Measurements from ENCODE around the gene CDK15. TPM values are rescaled to one million over a fixed set of nuclear protein-coding genes. Genes with fewer than 3 reads are reported as not detected.

Gene CDK15
- total RNA-seq, 1 donor from 2014 or later, result not detected

DNA sequence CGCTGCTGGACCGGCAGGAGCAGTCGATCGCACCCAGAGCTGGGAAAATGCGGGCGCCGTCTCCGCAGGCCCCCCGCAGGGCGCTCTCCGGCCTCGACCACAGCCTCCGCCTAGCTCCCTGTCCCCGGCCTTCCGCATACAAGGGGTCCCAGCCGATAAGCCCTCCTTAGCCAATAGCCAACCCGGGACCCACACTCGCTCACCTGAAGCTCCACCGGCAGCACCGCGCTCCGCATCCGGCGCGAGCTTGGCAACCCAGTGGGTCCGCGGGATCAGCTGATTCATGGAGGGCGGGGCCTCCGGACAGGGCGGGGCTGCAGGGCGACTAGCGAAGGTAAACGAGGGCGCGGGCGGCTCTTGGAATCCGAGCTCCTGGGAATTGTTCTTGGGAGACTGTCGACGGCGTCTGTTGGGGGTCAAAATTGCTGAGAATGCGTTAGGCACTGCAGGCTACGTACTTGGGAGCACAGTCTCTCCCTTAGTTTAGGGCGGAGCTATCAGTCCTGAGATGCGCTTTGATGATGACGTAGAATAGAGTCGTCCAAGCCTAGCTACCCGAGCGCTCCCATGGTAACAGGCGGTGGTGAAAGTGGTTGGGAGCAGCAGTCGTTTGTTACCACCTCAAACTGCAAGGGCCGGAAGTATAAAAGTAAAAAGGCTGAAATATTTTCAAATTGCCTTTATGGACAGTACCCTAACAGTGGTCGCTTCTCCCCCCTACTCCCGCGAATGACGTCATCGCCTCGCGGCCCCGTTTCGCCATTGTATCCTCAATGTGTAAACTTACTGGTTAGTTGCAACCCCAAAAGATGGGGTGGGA is 25.5 kb upstream of the CDK15 start, which contains the start of gene ALS2:
Gene ALS2, minus strand, starts transcription at position 260 of the 820 bp plus-strand sequence. CDS start 12,048 bp downstream, outside the sequence.
- Mint-ChIP-seq H3K9me3 (ENCODE audit: unreplicated experiment) (no peaks in the 10 kb centered on the region), H3K27me3 (ENCODE audit: unreplicated experiment) (peaks cover 13% of the 10 kb centered on the region), H3K27ac (ENCODE audit: unreplicated experiment) (peak within 1 kb of the TSS; percentile 99), H3K36me3 (ENCODE audit: low read depth, unreplicated experiment) (peaks cover 3% of the 10 kb centered on the region), H3K4me1 (ENCODE audit: unreplicated experiment) (peaks cover 17% of the 10 kb centered on the region), H3K4me3 (ENCODE audit: unreplicated experiment) (peak within 1 kb of the TSS; percentile 97)
- TF ChIP-seq, protein P1, sequence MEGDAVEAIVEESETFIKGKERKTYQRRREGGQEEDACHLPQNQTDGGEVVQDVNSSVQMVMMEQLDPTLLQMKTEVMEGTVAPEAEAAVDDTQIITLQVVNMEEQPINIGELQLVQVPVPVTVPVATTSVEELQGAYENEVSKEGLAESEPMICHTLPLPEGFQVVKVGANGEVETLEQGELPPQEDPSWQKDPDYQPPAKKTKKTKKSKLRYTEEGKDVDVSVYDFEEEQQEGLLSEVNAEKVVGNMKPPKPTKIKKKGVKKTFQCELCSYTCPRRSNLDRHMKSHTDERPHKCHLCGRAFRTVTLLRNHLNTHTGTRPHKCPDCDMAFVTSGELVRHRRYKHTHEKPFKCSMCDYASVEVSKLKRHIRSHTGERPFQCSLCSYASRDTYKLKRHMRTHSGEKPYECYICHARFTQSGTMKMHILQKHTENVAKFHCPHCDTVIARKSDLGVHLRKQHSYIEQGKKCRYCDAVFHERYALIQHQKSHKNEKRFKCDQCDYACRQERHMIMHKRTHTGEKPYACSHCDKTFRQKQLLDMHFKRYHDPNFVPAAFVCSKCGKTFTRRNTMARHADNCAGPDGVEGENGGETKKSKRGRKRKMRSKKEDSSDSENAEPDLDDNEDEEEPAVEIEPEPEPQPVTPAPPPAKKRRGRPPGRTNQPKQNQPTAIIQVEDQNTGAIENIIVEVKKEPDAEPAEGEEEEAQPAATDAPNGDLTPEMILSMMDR (IDR thresholded peaks at IDR 0.05; ENCODE audit: unreplicated experiment), result no peak
- peak; percentile 95 for DNase-seq (ENCODE audit: low spot score)

DNA sequence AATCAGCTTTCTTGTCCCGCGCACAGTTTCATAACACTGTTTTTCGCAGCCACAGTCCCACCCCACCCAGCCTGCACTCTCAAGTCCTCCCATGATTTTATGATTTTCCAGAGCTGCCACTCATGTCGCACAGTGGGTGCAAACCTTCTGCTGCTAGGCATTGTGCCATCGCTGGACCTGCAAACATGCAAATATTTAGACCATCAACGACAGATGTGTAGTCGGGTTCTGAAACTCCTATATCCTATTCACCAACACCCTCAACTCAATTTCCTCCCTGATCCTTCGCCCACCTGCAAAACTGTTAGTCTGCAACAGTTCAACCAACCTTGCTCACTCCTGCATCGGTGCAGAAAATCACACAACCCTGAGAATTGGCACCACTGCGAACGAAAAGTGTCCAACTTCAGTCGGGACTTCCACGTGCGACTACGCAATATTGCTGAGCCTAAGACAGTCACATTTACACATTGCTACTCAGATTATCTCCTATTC is 24.7 kb upstream of the CDK15 start:
- H3K27ac Mint-ChIP-seq (ENCODE audit: unreplicated experiment), result peak overlapping the region; percentile 99
- H3K27me3 Mint-ChIP-seq (ENCODE audit: unreplicated experiment), result peaks cover 13% of the 10 kb centered on the region
- H3K9me3 Mint-ChIP-seq (ENCODE audit: unreplicated experiment), result no peaks in the 10 kb centered on the region
- peaks cover 23% of the 10 kb centered on the region for H3K4me1 Mint-ChIP-seq (ENCODE audit: unreplicated experiment)
- peaks cover 3% of the 10 kb centered on the region for H3K36me3 Mint-ChIP-seq (ENCODE audit: low read depth, unreplicated experiment)
- no peak for DNase-seq (ENCODE audit: low spot score)
- TF ChIP-seq, protein P1 (IDR thresholded peaks at IDR 0.05; ENCODE audit: unreplicated experiment), result no peak
- peak overlapping the region; percentile 97 for H3K4me3 Mint-ChIP-seq (ENCODE audit: unreplicated experiment)

DNA sequence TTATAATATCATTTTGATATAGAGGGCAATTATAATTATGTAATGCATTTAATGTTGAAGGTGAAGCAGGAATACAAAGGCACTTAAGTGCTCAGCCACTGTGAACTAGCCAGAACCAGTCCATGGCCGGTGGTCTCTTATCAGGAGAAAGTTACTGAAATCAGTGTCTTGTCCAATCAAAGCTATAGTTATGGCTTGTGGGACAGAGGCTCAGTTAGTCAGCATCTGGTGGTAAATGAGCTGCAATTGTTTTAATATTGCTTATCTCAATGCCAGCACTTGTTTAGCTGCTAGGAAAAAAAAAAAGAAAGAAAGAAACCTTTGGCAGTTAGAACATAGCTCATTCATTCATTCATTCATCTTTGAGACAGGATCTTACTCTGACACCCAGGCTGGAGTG is 21.8 kb upstream of the CDK15 start:
- Mint-ChIP-seq H3K36me3 (ENCODE audit: low read depth, unreplicated experiment) (peaks cover 3% of the 10 kb centered on the region), H3K9me3 (ENCODE audit: unreplicated experiment) (no peaks in the 10 kb centered on the region), H3K4me1 (ENCODE audit: unreplicated experiment) (peaks cover 48% of the 10 kb centered on the region), H3K27ac (ENCODE audit: unreplicated experiment) (no peak overlapping the region), H3K27me3 (ENCODE audit: unreplicated experiment) (peaks cover 13% of the 10 kb centered on the region), H3K4me3 (ENCODE audit: unreplicated experiment) (no peak overlapping the region)
- TF ChIP-seq, protein P1 (IDR thresholded peaks at IDR 0.05; ENCODE audit: unreplicated experiment), result no peak
- DNase-seq (ENCODE audit: low spot score), result no peak

DNA sequence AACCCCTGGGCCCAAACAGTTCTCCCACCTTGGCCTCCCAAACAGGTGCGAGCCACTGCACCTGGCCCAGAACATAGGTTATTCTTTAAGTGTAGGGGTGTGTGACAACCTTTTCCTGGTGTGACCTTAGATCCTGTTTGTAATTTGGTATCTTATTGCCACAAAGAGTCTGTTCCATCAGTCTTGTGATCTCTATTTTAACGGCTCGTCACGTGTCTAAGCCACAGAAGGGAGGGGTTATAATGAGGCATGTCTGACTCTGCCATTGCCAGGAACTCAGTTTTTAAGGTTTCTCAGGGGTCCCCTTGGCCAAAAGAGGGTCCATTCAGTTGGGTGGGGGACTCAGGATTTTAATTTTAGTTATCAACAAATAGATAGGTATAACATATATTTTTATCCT is 21.2 kb upstream of the CDK15 start:
- Mint-ChIP-seq H3K27me3 (ENCODE audit: unreplicated experiment) (peaks cover 11% of the 10 kb centered on the region), H3K36me3 (ENCODE audit: low read depth, unreplicated experiment) (peaks cover 3% of the 10 kb centered on the region), H3K4me3 (ENCODE audit: unreplicated experiment) (no peak overlapping the region), H3K9me3 (ENCODE audit: unreplicated experiment) (no peaks in the 10 kb centered on the region), H3K4me1 (ENCODE audit: unreplicated experiment) (peaks cover 42% of the 10 kb centered on the region), H3K27ac (ENCODE audit: unreplicated experiment) (no peak overlapping the region)
- TF ChIP-seq, protein P1 (IDR thresholded peaks at IDR 0.05; ENCODE audit: unreplicated experiment), result no peak
- no peak for DNase-seq (ENCODE audit: low spot score)

DNA sequence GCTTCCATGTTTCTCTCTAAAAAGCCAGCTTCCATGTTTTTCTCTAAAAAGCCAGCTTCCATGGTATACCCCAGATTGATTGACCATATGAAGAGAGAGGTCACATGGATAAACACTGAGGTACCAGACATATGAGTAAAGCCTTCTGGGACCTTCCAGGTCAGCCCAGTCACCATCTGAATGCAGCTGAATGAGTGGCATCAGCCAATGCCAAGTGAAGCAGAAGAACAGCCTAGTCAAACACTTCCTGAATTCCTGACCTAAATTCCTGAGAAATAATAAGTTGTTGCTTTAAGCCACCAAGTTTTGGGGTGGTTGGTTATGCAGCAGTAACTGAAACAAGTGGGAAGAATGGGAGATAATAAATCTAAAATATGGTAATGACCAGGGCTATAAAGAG is 19.9 kb upstream of the CDK15 start:
- Mint-ChIP-seq H3K36me3 (ENCODE audit: low read depth, unreplicated experiment) (peaks cover 2% of the 10 kb centered on the region), H3K27me3 (ENCODE audit: unreplicated experiment) (peaks cover 4% of the 10 kb centered on the region), H3K9me3 (ENCODE audit: unreplicated experiment) (no peaks in the 10 kb centered on the region), H3K4me3 (ENCODE audit: unreplicated experiment) (no peak overlapping the region), H3K4me1 (ENCODE audit: unreplicated experiment) (peaks cover 39% of the 10 kb centered on the region), H3K27ac (ENCODE audit: unreplicated experiment) (no peak overlapping the region)
- TF ChIP-seq, protein P1 (IDR thresholded peaks at IDR 0.05; ENCODE audit: unreplicated experiment), result no peak
- DNase-seq (ENCODE audit: low spot score), result no peak
